NCI-H2171 treated with DMSO at 0.1 percent for 48 hours (cell line): ENCODE data around the gene UQCC3.
"Not testable (repeated sequence)": the region's sequence is repeated elsewhere in the genome, so short reads cannot be mapped to it uniquely, and the experiment has no call there.

ENCODE experiments used
- DNase-seq: peaks from one replicate; lab custom pipeline; 2025; lab: John Stamatoyannopoulos, UW

The UQCC3 gene, protein sequence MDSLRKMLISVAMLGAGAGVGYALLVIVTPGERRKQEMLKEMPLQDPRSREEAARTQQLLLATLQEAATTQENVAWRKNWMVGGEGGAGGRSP

DNA sequence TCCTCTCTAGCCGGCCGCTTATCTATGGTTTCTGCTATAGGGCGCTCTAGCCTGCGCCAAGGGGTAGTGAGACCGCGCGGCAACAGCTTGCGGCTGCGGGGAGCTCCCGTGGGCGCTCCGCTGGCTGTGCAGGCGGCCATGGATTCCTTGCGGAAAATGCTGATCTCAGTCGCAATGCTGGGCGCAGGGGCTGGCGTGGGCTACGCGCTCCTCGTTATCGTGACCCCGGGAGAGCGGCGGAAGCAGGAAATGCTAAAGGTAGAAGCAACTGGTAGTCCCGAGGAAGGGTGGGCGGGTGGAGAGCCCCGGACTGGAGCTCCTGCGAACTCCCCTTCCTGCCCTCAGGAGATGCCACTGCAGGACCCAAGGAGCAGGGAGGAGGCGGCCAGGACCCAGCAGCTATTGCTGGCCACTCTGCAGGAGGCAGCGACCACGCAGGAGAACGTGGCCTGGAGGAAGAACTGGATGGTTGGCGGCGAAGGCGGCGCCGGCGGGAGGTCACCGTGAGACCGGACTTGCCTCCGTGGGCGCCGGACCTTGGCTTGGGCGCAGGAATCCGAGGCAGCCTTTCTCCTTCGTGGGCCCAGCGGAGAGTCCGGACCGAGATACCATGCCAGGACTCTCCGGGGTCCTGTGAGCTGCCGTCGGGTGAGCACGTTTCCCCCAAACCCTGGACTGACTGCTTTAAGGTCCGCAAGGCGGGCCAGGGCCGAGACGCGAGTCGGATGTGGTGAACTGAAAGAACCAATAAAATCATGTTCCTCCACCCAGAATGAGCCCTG lies at the start of gene UQCC3, which contains the start of gene LBHD1:
UQCC3 (plus strand) TSS at position 66 of the 782 bp plus-strand sequence; CDS start at position 139, 73 bp downstream.
LBHD1 (minus strand) TSS at position 660 of the 782 bp plus-strand sequence. CDS start 2,236 bp downstream, outside the sequence.
- DNase-seq: peak; percentile 89

DNA sequence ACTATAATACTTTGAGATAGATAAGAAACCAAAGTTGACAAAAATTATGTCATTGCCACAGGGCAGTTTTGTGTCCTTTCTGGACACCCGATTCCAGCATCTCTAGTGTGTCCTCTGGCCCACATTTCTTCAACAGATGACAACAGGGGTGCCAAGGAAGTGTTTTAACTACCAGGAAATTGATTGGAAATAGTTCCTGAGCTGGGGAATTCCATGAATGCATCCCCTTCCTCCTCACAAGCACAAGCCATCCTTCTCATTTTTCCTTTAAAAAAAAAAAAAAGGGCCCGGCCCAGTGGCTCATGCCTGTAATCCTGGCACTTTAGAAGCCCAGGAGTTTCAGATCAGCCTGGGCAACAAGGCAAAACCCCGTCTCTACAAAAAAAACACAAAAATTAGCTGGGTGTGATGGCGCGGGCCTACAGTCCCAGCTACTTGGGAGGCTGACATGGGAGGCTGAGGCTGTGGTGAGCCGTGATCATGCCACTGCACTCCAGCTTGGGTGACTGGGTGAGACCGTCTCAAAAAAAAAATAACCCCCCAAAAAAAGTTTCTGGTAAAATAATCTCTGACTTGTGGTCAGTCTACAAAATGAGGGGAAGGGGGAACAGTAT lies 48.9 kb upstream of the UQCC3 start:
- DNase-seq: no peak

DNA sequence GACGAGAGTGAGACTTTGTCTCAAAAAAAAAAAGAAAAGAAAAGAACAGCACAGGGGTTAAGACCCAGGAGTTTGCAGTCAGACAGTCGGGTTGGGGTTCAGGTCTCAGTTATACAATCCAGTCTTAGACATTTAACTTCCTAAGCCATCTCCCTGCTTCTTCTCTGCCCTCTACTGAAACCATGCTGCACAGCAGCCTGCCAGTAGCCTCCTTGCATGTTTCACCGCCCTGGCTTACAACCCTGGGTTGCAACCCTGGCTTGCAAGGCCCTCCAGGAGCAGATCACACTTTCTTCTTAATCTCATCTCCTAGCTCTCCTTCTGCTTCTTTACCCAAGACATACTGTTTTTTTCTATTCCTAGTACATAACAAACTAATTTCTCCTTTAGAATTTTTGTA lies 43.8 kb upstream of the UQCC3 start:
- DNase-seq: no peak

DNA sequence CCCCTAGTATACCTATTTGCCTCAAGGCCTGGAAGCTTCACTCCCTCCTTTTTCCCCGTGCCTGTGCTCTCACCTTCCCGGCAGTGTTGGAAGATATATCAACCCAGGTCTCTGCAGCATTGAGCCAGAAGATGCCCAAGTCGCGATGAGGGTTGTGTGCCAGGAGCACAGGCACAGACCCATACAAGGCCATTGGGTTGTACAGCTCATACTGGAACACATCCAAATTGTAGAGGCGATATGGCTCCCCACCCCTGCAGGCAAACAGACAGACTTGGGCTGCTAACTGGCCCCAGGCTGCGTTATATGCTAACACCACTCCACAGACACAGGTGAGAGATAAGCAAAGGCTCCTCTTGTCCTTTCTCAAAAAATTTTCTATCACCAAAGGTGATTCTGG lies 39.0 kb upstream of the UQCC3 start:
- DNase-seq: no peak

DNA sequence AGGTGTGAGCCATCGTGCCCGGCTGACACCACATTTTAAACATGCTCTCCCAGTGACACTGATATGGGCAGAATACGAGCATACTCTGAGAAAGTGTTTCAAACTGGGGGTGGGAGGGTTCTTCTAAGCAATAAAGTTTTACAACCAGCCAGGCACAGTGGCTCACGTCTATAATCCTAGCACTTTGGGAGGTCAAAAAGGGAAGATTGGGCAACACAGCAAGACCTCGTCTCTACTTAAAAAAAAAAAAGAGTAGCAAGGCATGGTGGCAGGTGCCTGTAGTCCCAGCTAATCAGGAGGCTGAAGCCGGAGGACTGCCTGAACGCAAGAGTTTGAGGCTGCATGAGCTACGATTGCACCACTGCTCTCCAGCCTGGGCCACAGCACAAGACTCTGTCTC lies 27.3 kb upstream of the UQCC3 start:
- no peak for DNase-seq

DNA sequence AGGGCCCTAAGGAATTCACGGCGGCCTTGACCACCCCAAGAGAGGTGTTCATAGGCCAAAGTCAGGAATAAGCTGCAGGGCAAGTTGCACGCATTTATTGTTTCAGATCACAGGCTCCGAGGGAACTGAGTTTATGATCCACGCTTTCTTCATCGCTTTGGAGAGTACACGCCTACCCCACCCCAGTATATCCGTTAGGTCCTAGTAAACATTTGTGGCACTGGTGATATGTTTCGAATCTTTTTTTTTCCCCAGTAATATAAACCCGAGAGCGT lies 25.9 kb upstream of the UQCC3 start:
- no peak for DNase-seq

DNA sequence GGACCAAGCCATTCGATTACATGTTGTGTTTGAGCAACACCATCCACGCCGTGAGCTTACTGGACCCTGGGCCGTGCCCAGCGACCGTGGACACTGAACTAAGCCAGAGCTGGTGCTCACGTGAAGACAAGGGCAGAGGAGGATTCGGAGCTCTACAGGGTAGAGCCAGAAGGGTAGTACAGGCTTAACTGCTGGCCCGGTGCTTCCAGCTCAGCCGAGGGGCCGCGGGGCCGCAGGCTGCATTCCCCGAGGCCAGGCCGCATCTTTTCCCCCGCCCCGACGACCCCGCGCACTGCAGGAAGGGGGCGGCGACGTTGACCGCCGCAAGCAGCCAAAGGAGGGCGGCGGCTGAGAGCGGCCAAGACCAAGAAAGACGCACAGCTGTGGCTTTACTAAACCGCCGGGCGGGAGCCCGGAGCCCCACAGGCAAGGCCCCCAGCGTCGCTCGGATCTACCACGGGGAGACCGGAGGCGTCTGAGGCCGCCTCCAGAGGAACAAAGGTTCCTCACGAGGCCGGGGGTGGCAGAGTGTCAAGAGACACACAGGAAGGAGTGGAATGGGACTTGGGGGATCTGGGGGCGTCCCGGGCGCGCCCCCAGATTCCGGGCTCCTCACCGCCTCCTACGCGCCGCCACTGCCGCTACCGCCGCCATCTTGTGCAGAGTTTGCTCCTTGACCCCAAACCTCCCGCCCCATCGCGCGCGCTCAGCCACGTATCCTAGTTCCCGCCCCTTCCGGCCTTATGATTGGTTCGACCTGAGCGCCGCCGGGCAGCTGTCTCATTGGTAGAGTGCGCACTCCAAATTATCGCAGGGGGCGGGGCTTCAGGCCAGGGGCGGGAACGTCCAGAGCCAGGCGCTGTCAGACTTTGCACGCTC lies 25.3 kb upstream of the UQCC3 start, which contains the start of gene GANAB:
GANAB (minus strand) TSS at position 668 of the 879 bp plus-strand sequence; CDS start at position 654, 14 bp downstream.
- DNase-seq: peak; percentile 97

DNA sequence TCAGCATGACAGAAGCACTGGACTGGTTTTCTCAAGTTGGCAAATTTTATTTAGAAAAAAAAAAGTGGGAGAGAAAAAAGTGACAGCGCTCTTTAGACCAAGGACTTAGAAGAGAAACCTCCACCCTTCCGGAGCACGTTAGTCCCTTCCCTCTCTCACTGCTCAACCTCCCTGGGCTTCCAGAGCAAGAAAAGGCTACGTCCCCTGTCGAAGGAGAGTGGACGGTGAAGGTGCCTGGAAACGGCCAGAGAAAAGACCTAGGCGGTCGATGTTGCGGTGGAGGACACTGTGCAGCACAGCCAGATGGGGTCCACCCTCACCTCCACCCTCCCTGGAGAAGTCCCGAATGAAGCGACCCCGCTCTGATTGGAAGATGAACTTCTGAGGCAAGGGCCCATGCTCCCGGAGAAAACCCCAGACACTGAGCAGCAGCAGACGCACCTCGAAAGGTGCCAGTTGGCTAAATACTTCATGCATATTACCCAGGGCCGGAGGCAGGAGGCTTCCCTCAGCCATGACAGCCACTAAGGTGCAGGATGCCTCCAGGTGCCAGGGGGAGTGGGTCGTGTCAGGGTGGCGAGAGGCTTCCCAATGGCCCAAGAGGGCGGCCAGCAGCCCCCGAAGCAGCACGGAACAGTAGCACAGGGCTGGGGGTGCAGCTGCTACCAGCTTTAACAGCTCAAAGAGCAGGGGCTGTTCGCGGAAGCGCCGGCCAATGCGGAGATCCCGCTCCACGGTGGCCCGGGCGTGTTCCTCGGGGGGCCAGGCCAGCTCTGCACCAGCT lies 24.5 kb upstream of the UQCC3 start:
- DNase-seq: no peak

DNA sequence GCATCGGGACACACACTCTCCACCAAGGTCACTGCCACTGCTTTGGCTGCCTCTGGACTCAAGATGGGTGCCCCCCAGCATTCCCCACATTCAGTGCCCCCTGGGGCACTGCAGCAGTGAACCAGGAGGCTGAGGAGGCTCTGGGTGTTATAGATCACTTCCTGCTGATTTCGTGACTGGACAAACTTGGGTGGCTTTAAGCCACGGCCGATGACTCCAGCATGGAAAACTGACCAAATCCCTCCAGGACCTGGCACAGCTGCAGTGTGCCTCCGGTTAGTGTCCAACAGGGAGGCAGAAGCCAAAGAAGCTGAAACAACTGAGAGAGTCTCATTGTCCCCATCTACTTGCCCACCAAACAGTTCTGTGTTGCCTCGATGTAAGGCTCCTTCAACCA lies 23.9 kb upstream of the UQCC3 start:
- DNase-seq: no peak

DNA sequence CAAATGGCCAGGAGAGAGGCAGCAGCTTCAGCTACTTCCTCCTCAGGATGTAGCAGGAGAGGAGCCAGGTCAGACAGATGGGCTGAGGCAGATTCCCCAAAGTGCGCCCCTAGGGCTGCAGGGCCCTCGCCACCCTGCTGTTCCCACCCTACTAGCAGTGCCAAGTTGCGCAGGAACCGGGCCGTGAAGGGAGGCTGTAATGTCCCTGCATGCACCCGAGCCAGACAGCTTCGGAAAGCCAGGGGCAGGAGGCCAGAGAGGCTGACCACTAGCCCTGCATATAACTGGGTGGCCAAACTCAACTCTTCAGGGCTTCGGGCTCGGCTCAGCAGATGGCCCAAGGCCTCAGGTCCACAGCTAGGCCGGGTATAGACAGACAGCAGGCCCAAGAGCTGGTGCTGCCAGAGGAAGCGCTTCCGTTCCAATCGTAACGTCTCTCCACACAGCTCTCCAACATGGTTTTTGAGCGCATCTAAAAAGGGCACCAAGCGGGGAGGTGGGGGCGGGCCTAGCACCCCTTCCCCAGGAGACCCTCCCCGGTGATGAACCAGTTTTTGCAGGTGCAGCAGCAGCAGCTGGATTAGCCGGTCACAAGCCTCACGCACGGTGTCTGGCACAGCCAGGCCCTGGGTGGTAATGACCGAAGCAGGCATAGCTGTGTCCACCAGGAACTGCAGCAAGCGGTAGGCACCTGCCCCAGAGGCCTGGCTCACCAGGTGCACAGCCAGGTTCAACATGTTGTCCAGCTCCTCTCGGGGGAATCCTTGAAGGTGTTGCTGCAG lies 23.1 kb upstream of the UQCC3 start:
- DNase-seq: no peak

DNA sequence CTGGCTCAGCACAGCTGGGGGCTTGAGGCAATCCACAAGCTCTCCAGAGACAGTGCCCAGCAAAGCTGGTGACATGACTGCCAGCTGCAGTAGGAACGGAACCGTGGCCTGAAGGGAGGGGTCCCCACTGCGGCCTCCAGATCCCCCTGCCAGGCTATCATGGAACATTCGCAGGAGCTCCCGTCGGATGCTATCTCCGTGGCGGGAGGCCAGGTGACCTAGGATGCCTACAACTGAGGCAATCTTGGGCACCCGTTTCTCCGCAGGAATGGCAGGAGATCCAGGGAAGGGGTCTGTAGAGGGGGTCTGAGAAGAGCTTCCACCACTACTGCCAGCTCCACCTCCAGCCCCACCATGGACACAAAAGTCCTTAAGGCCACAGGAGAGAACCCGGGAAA lies 22.5 kb upstream of the UQCC3 start:
- no peak for DNase-seq

DNA sequence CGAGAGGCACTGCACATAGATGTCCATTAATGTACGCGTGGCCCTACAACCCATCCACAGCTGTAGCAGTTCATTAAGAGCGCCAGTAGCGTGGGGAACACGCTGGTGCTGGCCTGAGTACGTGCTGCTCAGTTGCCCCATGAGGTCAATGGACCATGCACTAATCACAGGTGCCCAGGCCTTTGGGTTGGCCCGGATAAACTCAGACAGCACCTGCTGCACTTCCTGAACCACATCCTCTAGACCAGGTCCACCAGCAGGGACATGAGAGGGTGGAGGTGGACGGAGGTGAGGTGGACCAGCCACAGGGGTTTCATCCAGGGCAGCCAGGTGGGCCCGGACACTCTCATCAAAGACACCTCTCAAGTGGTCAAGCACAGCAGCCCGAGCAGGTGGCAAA lies 22.0 kb upstream of the UQCC3 start:
- no peak for DNase-seq

DNA sequence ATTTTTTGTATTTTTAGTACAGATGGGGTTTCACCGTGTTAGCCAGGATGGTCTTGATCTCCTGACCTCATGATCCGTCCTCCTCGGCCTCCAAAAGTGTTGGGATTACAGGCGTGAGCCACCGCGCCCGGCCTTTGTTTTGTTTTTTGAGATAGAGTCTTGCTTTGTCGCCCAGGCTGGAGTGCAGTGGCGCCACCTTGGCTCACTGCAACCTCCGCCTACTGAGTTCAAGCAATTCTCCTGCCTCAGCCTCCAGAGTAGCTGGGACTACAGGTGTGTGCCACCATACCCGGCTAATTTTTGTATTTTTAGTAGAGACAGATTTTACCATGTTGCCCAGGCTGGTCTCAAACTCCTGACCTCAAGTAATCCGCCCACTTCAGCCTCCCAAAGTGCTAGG lies 21.2 kb upstream of the UQCC3 start:
- not testable (repeated sequence) for DNase-seq

DNA sequence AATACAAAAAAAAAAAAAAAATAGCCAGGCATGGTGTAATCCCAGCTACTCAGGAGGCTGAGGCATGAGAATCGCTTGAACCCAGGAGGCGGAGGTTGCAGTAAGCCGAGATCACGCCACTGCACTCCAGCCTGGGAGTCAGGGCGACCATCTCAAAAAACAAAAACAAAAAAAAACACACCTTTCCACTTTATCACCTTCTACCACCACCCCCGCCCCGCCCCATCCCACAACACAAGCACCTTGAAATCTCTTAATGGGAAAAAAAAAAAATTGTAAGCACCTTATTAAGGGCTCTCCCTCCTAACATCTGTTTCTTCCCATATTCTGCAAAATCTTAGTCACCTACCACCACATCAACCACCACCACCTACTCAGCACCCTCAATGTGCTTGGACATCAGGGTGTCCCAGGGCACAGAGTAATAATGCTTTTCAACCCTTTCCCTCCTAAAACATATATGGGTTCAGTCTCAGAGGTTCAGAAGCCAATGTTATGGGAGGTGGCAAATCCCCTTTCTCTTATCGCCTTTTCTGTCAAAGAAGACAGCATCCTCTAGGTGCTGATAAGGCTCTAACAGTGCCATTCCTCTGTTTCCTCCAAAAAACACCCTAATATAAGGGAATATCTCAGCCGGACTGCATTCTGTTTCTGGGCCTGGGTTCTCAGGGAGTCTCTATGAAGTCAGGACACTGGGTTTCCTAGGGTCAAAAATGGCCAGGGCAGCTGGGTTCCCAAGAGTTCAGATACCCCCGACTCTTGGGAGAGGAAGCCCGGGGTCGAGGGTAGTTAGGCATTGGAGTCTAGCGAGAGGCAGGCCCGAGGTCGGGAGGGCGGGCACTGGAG lies 19.1 kb upstream of the UQCC3 start:
- DNase-seq: no peak

DNA sequence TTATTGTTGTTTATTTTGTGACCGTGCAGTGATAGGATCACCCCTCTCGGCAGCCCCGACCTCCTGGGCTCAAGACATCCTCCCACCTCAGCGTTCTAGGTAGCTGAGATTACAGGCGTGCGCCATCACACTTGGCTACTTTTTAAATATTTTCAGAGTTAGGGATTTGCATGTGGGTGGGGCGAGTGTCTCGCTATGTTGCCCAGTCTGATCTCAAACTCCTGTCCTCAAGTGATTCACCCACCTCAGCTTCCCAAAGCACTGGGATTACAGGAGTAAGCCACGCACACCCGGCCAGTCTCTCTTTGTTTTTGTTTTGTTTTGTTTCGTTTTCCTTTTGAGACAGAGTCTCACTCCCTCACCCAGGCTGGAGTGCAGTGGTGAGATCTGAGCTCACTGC lies 17.2 kb upstream of the UQCC3 start:
- DNase-seq: no peak

DNA sequence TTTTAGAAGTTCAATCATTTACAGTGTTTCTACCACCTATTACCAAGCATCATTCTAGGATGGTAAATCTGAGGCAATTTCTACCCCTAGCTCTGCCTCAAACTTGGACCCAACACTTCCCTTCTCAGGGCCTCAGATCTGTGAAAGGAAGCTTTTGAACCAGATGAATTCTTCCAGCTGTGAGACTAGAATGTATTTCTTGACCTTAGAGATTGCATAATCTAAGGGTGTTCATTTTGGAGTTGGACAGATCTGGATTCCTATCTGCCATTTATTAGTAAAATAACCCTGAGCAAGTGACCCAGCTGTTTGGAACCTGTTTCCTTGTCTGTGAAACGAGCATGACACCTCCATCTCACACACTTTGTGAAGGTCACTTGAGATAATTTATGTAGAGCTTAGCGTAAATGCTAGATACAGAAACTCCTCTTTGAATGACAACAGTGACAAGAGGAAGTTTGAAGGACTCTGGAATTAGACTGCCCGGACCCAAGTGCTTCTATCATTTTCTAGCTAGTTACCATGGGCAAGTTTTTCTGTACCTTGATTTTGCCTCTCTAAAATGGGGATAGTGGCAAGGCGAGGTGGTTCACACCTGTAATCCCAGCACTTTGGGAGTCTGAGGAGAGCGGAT lies 14.6 kb upstream of the UQCC3 start:
- no peak for DNase-seq

DNA sequence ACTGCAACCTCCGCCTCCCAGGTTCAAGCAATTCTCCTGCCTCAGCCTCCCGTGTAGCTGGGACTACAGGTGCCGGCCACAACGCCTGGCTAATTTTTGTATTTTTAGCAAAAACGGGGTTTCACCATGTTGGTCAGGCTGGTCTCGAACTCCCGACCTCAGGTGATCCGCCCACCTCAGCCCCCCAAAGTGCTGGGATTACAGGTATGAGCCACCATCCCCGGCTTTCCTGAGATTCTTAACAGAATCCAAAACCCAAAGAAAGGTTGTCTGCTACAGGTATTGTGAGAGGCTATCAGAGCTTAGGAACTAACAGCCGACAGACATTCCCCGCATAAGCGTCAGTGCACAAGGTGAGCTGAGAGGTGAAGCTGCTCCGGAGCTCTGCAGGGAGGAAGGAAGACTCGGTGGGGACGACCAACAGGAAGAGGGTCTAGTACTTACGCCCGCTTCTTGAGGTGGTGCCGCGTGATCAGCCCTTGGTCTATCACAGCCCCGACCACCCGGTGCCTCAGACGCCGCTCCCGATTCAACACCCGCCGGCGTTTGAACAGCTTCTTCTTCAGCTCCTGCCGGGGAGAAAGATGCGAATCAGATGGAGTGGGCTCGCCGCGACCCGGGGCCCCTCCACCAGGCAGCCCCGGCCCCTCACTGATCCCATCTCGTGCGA lies 6.9 kb upstream of the UQCC3 start:
- peak; percentile 88 for DNase-seq

DNA sequence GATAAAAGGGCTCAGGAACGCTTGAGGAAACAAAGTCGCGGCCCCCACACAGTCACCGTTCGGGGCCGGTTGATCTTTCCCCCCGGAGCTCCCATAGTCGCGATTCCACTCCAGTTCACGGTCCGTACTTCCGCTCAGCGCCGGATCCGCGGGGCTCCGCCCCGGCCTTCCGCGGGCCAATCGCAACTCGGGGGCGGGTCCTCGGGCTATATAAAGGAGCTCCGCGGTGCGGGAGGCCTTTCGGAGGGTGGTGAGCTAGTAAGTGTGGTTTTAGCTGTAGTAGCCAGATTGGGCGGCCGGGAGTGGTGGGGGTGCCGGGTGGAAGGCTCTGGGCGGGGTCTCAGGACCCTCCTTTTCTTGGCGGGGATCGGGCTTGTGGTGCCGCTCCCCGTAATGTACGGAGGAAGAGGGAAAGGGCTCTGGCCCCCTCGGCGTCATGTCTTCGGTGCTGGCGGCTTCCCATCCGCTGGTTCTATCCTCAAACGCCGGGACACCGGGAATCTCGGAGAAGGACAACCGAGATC lies 6.3 kb upstream of the UQCC3 start, which contains the start of the genes C11orf98 and CSKMT:
C11orf98 (minus strand) TSS at position 136 of the 524 bp plus-strand sequence; CDS start at position 95, 41 bp downstream.
CSKMT (plus strand) TSS at position 238 of the 524 bp plus-strand sequence. CDS start 568 bp downstream, outside the sequence.
- peak; percentile 92 for DNase-seq
